IPS-NIHi11 (cell line): ENCODE measurements around the gene KL.

Source experiments
- DNase-seq: peaks from one replicate; pipeline ENCODE4 v3.0.0; 2012; ENCODE audit warnings: mixed read lengths, low spot score

The KL gene

DNA sequence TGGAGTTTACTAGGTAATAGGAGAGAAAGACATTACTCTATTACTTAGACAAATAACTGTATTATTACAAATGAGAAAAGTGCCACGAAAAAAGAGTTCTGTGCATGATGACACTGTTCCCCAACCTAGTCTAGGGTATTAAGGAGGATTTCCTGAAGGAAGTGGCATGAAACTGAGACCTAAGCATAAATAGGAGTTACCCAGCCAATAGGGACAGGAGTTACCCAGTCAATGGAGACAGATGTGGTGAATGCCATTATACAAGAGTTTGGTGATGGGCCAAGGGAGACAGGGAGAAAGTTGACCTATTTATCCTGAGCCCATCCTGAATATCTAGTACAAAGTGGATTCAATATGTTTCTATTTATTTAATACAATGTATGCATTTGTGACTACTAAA is 65.4 kb downstream of the KL start:
- no peak for DNase-seq

DNA sequence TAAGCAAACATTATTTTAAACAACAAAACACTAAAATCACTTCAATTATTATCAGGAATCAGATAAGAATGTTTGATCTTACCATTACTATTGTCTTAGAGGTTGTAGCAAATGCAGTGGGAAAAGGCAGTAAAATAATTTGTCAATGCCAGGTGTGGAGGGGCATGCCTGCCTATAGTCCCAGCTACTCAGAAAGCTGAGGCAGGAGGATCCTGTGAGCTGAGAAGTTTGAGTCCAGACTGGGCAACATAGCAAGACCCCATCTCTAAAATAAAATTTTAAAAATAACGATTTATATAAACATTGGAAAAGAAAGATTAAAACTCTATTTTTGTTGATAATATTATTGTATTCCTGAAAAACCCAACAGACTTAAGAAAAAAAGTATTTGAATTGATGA is 66.8 kb downstream of the KL start:
- DNase-seq = no peak

DNA sequence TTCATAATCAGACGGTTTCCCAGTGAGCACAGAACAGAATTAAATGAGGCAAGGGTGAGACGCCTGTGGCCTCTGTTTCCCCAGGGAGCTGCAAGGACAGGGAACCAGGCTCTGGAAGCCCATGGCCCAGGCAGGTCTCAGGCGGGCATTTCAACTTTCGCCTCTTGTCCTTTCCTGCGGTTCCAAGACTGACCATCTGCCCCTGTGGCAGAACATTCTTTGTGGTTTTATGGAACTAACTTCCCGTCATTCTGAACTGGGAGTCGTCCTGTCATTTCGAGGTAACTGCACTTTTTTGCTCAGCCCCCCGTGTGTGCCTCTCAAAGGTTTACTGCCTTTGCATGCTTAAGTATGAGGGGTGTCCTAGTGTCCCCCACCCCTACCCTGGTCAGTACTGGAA is 70.9 kb downstream of the KL start:
- DNase-seq = no peak

DNA sequence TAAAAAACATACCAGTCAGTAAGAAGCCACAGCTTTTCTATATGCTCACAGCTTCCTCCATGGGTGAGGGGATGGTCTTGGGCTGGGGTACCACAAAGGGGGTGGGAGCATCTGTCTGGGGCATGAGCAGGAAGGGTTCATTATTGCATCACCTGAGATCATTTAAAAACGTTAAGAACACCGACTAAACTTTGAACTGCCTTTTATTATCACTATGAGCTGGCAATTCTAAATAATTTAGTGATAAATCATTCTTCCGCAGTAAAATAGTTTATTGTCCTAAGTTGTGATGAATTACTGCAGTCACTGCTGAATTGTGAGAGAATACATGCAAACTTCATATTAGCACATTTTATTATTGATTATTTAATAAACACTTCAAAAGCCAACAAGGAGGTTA is 71.6 kb downstream of the KL start:
- no peak for DNase-seq

DNA sequence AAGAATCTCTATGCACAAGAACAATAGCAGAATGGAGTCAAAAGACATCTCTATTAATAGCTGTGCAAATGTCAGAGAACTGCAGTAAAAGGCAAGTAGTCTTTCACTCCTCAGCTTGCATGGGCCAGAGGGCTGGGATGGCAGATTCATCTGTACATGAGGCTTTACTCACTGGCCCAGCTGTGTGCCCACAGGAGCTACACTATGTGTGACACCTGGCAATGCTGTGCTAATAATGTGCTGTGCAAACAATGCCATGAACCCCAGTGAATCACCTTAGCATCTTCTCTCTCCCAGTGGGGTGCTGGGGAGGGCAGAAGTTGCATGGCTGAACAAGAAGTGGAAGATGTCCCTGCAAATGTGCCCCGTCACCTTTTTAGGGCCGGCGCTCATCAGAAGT is 73.1 kb downstream of the KL start:
- DNase-seq = no peak

DNA sequence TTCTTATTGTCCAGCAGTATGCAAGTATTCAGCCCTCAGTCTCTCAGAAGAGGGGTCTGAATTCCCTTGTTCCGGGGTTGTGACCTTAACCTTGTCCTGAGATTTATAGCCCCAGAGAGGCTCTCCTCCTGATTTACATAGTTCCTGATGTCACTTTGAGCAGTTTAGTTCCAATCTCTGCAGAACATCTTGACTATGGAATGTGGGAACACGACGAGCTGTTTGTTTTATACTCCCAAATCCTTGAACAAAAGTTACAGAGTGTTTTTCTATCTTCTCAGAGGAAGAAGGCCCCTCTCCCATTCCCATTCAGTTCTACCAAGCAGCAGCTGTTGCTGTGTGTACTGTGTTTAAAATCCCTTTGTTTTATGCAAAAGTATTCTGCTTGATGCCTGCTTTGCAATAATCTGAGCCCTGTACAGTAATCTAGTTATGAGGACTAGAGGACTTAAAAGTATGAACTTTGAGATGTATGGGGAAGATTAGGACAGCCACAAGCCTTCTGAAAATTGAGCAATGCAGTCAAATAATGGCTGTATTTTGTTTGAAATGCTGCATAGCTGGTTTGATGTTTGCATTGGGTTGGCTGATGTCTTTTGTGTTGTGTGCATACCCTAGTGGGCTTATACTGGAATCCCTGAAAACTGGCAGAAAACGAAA is 74.7 kb downstream of the KL start:
- DNase-seq = no peak

DNA sequence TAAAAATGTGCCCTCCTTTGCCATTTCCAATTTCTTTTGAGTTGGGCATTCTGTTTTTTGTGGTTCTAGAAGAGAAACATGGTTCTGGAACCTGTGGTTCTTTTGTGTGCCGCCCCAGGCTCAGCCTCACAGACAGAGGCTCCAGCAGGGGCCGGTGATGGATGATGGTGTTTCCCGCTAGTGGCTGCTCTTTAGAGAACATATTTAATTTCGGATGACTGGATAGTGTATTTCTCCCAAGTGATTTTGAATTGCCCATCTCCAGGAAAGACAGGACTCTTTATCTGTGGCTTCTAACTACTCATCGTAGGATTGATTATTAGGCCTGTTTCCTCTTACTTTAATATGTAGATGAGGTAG is 75.2 kb downstream of the KL start:
- no peak for DNase-seq

DNA sequence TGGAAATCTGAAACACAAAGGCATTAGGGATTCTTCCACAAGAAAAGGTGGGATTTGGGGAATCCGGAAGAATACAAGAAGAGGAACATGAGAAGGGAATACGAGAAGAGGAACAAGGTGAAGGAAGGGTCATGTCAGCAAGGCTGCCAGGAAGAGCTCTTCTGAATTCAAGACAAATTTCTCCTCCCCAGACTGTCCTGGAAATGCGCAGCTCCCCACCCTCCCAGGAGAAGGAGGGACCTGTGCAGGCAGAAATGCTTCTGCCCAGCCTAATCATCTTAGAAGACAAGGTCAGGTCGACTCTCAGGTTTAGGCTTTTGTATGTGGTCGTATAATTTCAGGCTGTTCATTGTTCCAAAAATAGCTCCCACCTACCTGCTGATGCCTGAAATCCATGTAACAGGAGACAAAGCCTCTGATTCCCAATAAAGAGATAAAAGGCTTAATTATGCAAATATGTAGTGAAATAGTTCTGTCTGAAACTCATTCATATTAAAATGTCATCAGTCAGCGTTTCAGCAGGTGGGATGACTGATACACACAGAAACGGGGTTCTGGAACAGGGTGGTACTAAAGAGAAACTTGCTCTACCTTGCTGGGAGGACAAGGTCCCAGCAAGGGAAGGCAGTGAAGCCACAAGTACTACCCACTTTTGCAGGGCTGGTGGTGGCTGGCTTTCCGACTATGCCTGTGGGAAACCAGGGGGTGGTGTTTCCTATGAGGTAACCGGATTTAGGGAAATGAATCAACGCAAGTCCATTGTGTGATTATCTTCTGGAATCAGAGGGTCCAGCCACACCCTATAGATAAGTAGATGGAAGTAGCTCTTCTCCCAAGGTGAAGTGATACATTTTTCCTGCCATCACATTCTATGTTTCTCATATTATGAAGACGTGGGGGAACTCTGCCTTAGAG is 76.1 kb downstream of the KL start:
- no peak for DNase-seq

DNA sequence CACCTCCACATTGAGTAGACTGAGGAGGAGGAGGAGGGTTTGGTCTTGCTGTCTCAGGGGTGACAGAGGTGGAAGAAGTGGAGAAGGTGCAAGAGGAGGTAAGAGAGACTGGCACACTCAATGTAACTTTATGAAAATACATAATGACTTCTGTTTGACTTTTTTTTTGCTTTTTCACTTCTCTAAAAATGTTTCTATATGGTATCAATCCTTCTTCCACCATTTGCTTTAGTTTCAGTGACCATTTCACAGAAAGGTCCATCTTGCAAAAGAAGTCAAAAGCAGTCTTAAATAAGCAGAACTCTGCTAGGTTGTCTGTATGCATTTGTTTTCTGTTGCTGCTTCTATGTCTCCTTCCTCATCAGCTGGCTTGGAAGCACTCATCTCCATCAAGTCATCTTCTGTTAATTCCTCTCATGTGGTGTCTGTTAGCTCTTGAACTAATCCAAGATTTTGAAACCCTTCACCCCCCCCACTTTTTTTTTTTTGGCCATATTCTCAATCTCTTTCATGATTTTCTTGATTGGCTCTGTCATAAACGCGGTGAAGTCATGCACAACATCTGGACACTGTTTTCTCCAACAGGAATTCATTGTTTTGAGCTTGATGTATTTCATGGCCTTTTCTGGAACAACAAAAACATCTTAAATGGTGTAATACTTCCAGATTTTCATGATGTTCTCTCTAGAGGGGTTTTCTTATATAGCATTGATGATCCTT is 80.8 kb downstream of the KL start:
- no peak for DNase-seq

DNA sequence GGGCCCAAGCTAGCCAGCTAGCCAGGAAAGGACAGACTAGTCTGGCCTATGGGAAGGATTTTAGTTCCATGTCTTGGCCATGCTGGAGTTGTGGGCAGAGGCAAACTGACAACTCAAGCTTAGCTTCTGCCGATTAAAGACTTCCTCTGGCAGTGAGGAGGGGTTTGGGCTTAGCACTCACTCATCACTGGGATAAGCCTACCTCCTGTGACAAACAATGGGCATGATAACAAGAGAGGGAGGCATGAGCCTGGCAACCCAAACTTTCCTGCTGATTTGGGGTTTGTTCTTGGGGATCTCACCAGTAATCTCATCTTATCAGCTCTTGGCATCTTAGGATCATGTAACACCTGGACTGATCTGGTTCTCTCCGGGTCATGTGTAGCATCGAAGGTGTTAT is 83.6 kb downstream of the KL start:
- no peak for DNase-seq

DNA sequence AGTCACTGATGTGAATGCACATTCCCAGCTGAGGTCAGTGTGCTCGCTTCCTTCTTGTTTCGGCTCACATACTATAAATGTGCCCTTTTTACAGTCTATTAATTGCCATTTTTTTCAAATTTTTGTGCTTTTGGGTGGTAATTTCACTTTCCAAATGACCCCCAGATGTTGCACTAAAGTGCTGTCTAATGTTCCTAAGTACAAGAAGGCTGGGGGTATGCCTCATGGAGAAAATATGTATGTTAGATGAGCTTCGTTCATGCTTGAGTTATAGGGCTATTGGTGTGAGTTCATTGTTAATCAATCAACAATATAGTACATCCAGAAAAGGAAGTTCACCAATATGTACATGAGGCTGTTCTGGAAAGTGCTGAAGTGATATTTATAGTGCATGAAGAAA is 84.7 kb downstream of the KL start:
- no peak for DNase-seq

DNA sequence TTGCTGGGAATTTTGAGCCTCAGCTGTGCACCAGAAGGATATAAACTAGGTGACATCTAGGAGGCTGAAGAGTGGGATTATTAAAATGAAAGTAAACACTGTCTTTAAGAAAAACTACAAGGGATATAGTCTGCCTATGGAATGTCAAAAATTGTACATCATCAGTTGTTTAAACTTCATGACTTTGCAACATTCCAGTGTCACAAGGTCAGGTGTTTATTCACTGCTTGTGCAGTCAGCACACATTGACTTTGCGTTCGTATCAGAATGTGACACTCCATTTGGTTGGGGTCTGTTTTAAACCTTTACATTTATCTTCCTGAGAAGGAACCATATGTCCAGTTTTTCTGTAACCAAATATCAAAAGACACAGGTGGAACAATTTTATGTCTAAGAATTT is 85.6 kb downstream of the KL start:
- DNase-seq = no peak

DNA sequence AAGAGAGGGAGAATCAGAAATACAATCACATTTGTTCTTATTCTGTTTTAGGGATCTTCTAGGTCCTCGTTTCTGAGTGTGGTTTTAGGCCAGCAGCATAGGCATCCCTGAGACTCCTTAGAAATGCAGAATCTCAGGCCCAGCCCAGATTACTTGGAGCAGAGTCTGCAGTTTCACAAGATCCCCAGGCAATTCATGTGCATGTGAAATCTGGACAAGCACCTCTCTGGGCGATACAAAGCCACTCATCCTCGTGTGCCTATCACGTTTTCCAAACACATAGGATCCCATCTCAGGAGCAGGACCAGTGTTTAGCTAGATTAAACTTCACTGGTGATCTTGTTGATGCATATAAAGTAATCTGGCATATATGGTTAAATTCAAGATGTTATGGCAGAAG is 87.2 kb downstream of the KL start:
- no peak for DNase-seq

DNA sequence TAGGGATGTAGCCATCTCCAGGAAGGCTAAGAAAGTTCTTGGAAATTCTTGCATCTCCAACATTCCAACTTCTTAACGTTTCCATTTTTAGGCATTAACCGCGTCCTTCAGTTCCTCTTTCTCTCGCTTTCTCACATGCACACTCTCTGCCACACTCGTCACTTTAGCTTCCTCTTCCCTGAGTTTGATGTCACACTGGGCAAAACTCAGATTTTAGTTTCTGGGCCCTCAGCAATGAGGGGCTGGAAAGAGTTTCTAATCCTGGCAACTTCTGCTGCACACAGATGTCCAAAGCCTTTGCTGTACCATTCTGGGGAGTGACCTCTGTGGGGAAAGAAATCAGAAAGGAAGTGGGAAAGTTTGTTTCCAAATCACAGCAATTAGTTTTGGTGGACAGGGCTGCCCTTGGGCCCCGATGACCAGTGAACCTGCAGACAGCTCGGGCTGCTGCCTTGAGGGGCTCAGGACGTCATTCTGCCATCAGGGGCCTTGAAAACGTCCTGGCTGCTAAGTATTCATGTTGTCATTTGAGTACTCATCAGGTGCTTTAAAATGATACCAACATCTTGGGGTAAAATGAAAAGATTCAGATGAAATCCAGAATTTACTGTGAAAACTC is 89.3 kb downstream of the KL start:
- no peak for DNase-seq

DNA sequence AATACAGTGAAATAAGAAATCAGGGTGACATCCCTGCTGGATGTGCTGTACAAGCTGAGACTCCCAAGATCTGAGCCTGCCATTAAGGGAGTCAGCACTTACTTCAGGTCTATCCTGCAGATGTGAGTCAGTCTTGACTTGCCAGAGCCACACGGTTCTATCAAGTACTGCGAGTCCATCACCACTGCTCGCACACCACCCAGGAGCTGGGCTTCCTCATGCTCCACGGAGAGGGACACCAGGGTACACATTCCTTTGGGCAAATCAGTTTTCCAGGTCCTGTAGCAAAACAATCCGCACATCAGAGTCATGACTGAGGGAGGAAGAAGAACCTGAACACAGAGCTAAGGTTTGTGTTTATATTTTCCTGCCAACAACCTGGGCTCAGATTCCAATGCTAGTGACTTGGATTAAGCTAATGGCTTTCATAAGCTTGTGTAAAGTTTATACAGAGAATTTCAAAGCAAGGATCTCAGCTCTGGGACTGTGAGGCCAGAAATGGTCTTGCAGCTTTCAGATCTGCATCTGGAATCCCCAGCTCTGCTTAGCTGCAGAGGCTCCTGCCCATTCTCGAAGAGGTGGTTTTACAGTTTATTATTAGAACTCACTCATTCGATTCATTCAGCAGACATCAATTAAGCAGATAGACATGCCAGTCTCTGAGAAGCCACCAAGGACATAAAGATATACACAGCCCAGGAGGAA is 90.6 kb downstream of the KL start:
- DNase-seq = no peak

DNA sequence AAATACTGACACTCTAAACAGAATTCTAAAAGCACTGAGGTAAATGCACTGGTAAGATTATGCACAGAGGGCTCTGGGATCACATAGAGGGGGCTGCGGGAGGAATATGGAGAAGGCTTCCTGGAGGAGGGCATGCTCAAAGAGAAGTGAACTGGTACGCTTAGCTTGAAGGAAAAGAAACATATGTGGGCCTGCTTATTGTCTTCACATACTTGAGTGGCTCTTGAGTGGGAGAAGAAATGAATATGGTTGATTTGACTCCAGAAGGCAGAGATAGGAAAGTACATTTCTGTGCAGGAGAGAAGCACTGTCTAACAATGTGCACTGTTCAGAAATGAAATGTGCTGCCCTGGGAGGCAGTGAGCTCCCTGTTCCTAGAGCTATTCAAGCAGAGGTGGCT is 91.1 kb downstream of the KL start:
- no peak for DNase-seq

DNA sequence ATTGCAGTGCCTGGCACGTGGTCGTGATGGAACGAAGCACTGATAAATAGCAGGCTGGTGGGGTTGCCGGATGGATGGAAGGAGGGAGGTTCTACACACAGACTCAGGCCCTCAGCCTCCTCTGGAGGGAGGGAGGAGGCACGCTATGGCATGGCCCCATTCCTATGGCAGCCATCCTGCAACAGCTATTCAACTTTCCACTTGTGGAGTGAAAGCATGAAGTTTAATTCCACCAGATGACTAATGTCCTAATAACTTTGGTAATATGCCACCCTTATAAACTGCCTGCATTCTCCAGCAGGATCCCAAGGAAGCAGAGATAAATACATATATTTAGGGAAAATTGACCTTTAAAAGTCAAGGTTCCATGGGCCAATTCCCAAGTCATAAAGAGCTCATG is 92.4 kb downstream of the KL start:
- DNase-seq = no peak

DNA sequence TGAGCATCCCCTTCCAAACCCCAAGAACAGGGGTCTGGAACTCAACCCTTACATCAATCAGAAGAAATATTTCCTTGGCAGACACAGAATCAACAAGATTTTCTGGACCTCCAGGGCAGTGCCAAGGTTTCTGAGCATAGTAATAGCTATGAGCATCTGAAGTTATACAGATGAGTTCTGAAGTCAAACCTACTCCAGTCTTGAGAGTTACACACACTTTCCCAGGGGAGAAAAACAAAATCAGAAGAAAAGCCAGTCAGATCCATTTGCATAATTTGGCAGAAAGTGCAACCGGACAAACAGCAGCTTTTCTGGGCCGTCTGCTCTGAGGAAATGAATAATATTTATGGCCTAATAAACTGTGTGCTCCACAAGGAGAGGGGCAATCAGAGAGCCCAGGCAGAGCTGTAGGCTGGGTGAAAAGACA is 93.1 kb downstream of the KL start:
- no peak for DNase-seq

DNA sequence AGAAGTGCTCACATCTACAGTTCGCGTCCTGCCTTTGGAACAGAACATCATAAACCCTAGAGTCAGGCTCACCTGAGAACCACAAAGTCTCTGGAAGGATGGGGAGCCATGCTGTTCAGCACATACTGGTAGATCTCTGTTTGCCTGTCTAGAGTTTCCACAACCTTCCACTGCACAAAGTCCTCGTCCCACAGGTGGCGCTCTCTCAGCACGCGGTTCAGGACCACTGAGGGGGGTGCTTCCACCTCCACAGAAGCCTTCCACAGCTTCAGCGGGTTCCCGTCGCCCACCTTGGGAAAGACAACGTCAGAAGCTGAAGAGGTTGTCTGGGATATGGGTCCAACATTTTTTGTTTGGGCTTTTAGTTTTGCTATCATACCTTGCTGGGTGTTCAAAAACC is 93.6 kb downstream of the KL start:
- DNase-seq = peak; percentile 47

DNA sequence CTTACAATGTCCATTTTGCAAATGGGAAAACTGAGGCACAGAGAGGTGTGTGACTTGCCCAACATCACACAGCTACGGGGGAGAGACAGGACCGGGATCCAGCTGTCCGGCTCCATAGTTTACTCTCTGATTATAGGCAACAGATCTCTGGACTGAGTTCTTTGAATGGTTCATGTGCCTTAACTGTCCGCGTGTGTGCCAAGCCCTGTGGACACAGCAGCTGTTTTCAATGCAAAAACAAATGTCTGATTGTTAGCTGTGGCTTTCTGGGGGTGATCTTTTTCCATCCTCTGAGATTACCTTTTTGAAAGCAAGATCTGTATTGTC is 94.1 kb downstream of the KL start:
- DNase-seq = no peak

DNA sequence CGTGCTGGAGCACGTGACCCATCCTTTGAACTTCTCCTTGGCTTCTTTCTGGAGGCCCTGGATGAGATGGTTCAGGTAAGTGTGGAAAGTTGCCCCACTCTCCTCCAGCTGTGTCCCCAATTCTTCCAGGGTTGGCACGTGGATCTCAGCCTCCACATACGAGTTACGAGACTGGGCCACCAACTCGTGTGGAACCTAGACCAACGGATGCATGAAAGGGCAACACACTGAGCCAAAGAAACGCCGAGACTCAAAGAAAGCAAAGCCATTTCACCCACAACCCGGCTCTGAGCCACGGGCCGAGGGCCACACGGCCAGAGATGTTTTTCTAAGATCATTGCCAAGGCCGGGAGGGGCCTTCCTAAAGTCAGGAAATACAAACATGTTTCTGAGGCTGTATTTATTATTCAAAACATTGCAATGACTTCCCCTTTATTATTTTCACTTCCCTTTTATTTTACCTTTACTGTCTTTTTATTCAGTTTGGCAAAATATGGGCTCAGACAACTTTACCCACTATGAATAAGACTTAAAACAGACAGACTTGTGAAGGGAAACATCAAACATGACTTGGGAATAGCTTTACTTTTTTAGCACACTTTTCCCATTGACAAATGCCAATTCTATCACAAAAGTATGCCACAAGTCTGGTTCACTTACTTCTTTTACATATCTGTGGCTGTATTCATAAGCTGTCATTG is 94.6 kb downstream of the KL start:
- no peak for DNase-seq
